HL-60 (cell line): ENCODE results near the gene DDX27.
A peak's percentile ranks its signal among the peaks of the same experiment; 100 is the strongest.

Source experiments
- DNase-seq, 2 experiments: peaks; one replicate each; pipeline ENCODE4 v3.0.0-alpha.2; 2010 to 2020; ENCODE audit warnings: low read depth in 1 of 2, low spot score in 1 of 2
- H3K27ac ChIP-seq: fragments of 250-450 bp; sonication (Bioruptor Pico); replicated peaks from 2 replicates; pipeline ENCODE4 v1.5.1; 2020; ENCODE audit warnings: mild to moderate bottlenecking, moderate library complexity
- H3K27me3 ChIP-seq: fragments of 250-450 bp; sonication (Bioruptor Pico); 2 replicates; pipeline ENCODE4 v1.5.1; 2021; ENCODE audit warnings: mild to moderate bottlenecking, moderate library complexity; ENCODE audit not compliant: insufficient read depth, poor library complexity, severe bottlenecking
- H3K4me3 ChIP-seq: replicated peaks from 2 replicates; pipeline ENCODE4 v1.5.1; 2011; ENCODE audit warnings: mild to moderate bottlenecking, control low read depth, low read length; ENCODE audit not compliant: insufficient read depth
- GABPA ChIP-seq: IDR thresholded peaks from 2 replicates; pipeline ENCODE4 v1.6.1; 2012; ENCODE audit warnings: low read depth
- POLR2AphosphoS5 ChIP-seq: IDR thresholded peaks from 2 replicates; pipeline ENCODE4 v1.6.1; 2012; ENCODE audit warnings: low read depth
- SPI1 ChIP-seq: IDR thresholded peaks from 2 replicates; pipeline ENCODE4 v1.6.1; 2012; ENCODE audit warnings: low read depth, mild to moderate bottlenecking, borderline replicate concordance
- TF ChIP-seq, protein P1 (sequence below): IDR thresholded peaks from one replicate; pipeline ENCODE4 v1.5.1; 2011; ENCODE audit warnings: low read length, control low read depth, inconsistent platforms; ENCODE audit not compliant: insufficient read depth
- TF ChIP-seq, protein P2 (sequence below): IDR thresholded peaks from 2 replicates; pipeline ENCODE4 v1.6.1; 2012; ENCODE audit warnings: low read depth; ENCODE audit not compliant: insufficient replicate concordance

The DDX27 gene

DNA sequence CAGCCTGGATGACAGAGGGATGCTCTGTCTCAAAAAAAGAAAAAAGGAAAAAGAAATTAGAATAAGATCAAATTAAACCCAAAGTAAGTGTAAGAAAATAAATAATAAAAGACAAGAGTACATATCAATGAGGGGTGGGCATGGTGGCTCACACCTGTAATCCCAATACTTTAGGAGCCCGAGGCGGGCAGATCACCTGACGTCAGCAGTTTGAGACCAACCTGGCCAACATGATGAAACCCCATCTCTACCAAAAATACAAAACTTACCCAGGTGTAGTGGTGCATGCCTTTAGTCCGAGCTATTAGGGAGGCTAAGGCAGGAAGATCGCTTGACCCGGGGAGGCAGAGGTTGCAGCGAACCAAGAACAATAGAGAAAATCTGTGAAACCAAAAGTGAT is 16.2 kb upstream of the DDX27 start:
- DNase-seq: no peak
- no peak overlapping the region for H3K4me3 ChIP-seq
- TF ChIP-seq, protein P1, sequence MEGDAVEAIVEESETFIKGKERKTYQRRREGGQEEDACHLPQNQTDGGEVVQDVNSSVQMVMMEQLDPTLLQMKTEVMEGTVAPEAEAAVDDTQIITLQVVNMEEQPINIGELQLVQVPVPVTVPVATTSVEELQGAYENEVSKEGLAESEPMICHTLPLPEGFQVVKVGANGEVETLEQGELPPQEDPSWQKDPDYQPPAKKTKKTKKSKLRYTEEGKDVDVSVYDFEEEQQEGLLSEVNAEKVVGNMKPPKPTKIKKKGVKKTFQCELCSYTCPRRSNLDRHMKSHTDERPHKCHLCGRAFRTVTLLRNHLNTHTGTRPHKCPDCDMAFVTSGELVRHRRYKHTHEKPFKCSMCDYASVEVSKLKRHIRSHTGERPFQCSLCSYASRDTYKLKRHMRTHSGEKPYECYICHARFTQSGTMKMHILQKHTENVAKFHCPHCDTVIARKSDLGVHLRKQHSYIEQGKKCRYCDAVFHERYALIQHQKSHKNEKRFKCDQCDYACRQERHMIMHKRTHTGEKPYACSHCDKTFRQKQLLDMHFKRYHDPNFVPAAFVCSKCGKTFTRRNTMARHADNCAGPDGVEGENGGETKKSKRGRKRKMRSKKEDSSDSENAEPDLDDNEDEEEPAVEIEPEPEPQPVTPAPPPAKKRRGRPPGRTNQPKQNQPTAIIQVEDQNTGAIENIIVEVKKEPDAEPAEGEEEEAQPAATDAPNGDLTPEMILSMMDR: no peak
- TF ChIP-seq GABPA: no peak
- no peak for TF ChIP-seq POLR2AphosphoS5
- no peak for TF ChIP-seq SPI1
- TF ChIP-seq, protein P2, sequence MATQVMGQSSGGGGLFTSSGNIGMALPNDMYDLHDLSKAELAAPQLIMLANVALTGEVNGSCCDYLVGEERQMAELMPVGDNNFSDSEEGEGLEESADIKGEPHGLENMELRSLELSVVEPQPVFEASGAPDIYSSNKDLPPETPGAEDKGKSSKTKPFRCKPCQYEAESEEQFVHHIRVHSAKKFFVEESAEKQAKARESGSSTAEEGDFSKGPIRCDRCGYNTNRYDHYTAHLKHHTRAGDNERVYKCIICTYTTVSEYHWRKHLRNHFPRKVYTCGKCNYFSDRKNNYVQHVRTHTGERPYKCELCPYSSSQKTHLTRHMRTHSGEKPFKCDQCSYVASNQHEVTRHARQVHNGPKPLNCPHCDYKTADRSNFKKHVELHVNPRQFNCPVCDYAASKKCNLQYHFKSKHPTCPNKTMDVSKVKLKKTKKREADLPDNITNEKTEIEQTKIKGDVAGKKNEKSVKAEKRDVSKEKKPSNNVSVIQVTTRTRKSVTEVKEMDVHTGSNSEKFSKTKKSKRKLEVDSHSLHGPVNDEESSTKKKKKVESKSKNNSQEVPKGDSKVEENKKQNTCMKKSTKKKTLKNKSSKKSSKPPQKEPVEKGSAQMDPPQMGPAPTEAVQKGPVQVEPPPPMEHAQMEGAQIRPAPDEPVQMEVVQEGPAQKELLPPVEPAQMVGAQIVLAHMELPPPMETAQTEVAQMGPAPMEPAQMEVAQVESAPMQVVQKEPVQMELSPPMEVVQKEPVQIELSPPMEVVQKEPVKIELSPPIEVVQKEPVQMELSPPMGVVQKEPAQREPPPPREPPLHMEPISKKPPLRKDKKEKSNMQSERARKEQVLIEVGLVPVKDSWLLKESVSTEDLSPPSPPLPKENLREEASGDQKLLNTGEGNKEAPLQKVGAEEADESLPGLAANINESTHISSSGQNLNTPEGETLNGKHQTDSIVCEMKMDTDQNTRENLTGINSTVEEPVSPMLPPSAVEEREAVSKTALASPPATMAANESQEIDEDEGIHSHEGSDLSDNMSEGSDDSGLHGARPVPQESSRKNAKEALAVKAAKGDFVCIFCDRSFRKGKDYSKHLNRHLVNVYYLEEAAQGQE: no peak
- no peak overlapping the region for H3K27ac ChIP-seq
- no peaks in the 10 kb centered on the region for H3K27me3 ChIP-seq

DNA sequence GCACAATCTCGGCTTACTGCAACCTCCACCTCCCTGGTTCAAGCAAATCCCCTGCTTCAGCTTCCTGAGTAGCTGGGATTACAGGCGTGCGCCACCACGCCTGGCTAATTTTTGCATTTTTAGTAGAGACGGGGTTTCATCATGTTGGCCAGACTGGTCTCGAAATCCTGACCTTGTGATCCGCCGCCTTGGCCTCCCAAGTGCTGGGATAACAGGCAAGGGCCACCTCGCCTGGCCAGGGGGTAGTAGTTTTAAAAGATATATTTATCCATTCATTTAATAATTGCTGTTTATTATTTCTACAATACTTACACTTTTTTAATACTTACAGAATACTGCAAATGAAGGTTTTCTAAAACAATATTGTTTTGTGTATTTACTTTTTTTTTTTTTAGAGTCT is 15.5 kb upstream of the DDX27 start:
- Histone ChIP-seq H3K27me3 (no peaks in the 10 kb centered on the region), H3K4me3 (no peak overlapping the region), H3K27ac (no peak overlapping the region)
- TF ChIP-seq, protein P2: no peak
- no peak for TF ChIP-seq SPI1
- no peak for TF ChIP-seq GABPA
- TF ChIP-seq, protein P1: no peak
- no peak for TF ChIP-seq POLR2AphosphoS5
- no peak for DNase-seq

DNA sequence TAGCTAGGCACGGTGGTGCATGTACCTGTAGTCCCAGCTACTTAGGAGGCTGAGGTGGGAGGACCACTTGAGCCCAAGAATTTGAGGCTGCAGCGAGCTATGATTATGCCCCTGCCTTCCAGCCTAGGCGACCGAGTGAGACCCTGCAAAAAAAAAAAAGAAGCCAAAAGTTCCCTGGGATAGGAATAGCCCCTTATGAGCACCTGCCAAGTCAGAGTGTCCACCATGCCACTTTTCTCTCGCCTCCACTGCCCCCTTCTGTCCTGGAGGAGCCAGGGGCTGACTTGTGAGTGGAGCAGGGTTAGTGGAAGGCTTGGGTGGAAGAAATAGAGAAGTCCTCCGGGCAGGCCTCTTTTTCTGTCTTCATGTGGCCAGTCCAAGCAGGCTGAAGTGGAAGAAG is 12.1 kb upstream of the DDX27 start:
- Histone ChIP-seq H3K4me3 (no peak overlapping the region), H3K27me3 (no peaks in the 10 kb centered on the region), H3K27ac (no peak overlapping the region)
- DNase-seq: peak in 1 of 2 experiments; percentile 44
- TF ChIP-seq SPI1 (peak; percentile 33; the same call in 1 of the 2 replicates), GABPA (no peak)

DNA sequence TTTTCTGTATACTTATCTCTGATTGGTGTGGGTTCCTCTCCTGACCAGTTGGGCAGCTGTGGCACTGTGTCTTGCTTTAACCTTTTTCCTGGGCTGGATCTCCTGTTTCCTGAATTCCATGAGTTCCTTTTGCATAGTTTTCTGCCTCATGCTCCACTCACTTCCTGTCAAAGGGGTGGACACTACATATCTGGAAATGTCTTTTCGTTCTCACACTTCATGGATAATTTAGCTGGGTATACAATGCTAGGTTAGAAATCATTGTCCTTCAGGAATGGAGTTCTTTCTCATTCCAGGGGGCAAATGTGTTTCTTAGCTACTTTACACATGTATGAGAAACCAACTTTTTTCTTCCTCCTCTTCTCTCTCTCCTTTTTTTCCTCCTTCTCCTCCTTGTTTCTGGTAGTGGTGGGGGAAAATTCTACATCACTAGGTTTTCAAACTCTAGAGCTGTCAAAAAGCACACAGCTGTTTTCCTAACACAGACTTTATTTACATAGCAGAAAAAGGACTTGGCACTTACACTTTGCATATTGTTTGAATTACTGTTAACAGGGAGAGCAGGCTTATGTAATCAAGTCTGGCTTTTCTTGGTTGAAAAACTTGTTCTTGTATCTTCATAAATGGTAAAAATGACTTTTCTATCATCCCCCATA is 9.0 kb upstream of the DDX27 start:
- no peak overlapping the region for H3K27ac ChIP-seq
- DNase-seq: no peak
- no peaks in the 10 kb centered on the region for H3K27me3 ChIP-seq
- no peak overlapping the region for H3K4me3 ChIP-seq
- TF ChIP-seq SPI1 (no peak), GABPA (no peak), POLR2AphosphoS5 (no peak)
- TF ChIP-seq, protein P1: no peak
- TF ChIP-seq, protein P2: no peak
